KG1 (cell line): ENCODE measurements around the gene COL20A1.

Source experiments
- DNase-seq: peaks from one replicate; lab custom pipeline; 2025; lab: John Stamatoyannopoulos, UW

Gene COL20A1

GRCh38 chr20:63363013-63363957, 70.3 kb downstream of the COL20A1 start:
- DNase-seq: no peak

GRCh38 chr20:63363981-63364561, 71.1 kb downstream of the COL20A1 start:
- DNase-seq: no peak

GRCh38 chr20:63364801-63365585, 72.0 kb downstream of the COL20A1 start:
- DNase-seq: no peak

- DNase-seq: no peak
Measured at GRCh38 chr20:63365601-63366389, 72.8 kb downstream of the COL20A1 start.

- no peak for DNase-seq
Measured at GRCh38 chr20:63366390-63367365, 73.7 kb downstream of the COL20A1 start.

GRCh38 chr20:63367446-63368055, 74.6 kb downstream of the COL20A1 start:
- no peak for DNase-seq

GRCh38 chr20:63368151-63368550, 75.2 kb downstream of the COL20A1 start:
- DNase-seq: no peak

- no peak for DNase-seq
Measured at GRCh38 chr20:63369024-63369530, 76.1 kb downstream of the COL20A1 start.

GRCh38 chr20:63369724-63370617, 77.0 kb downstream of the COL20A1 start:
- no peak for DNase-seq

- DNase-seq: no peak
Measured at GRCh38 chr20:63370618-63371187, 77.7 kb downstream of the COL20A1 start.

GRCh38 chr20:63371291-63371865, 78.4 kb downstream of the COL20A1 start:
- DNase-seq: no peak

- DNase-seq: no peak
Measured at GRCh38 chr20:63372971-63373885, 80.2 kb downstream of the COL20A1 start.

GRCh38 chr20:63373996-63374395, 81.0 kb downstream of the COL20A1 start:
- no peak for DNase-seq

GRCh38 chr20:63374504-63374903, 81.5 kb downstream of the COL20A1 start:
- DNase-seq: no peak

GRCh38 chr20:63375438-63375837, 82.5 kb downstream of the COL20A1 start:
- no peak for DNase-seq

GRCh38 chr20:63376283-63377250, 83.6 kb downstream of the COL20A1 start:
- DNase-seq: no peak
